Hepatocyte (in vitro differentiated cells): ENCODE data around the gene EGFL8. TPM values are rescaled to one million over a fixed set of nuclear protein-coding genes. Genes with fewer than 3 reads are reported as not detected.

Experiments
- DNase-seq: peaks from one replicate; pipeline ENCODE4 v3.0.0-alpha.2; 2016; ENCODE audit warnings: low spot score
- H2AFZ ChIP-seq: fragments of 200-600 bp; sonication (generic); 2 replicates; pipeline ENCODE4 v1.6.0; 2016; ENCODE audit warnings: antibody characterized with exemption, mild to moderate bottlenecking
- H3K27ac ChIP-seq: fragments of 200-600 bp; sonication (generic); 2 replicates; pipeline ENCODE4 v1.5.1; 2016; ENCODE audit warnings: mild to moderate bottlenecking
- H3K27me3 ChIP-seq: fragments of 200-600 bp; sonication (generic); 2 replicates; pipeline ENCODE4 v1.6.1; 2016
- H3K36me3 ChIP-seq: fragments of 200-600 bp; sonication (generic); replicated peaks from 2 replicates; pipeline ENCODE4 v1.5.1; 2016; ENCODE audit warnings: low read depth; ENCODE audit not compliant: insufficient read depth
- H3K4me1 ChIP-seq: fragments of 200-600 bp; sonication (generic); 2 replicates; pipeline ENCODE4 v1.5.1; 2016; ENCODE audit warnings: mild to moderate bottlenecking, moderate library complexity; ENCODE audit not compliant: insufficient read depth
- H3K4me2 ChIP-seq: fragments of 200-600 bp; sonication (generic); 2 replicates; pipeline ENCODE4 v1.6.0; 2016
- H3K4me3 ChIP-seq: fragments of 200-600 bp; sonication (generic); 2 replicates; pipeline ENCODE4 v1.5.1; 2016; ENCODE audit warnings: mild to moderate bottlenecking
- H3K79me2 ChIP-seq: fragments of 200-600 bp; sonication (generic); 2 replicates; pipeline ENCODE4 v1.6.0; 2017; ENCODE audit warnings: mild to moderate bottlenecking
- H3K9me2 ChIP-seq: fragments of 200-600 bp; sonication (generic); replicated peaks from 2 replicates; pipeline ENCODE4 v1.6.0; 2017; ENCODE audit warnings: mild to moderate bottlenecking; ENCODE audit not compliant: insufficient read depth
- H3K9me3 ChIP-seq: fragments of 200-600 bp; sonication (generic); 2 replicates; pipeline ENCODE4 v1.5.1; 2016; ENCODE audit warnings: low read depth, mild to moderate bottlenecking
- H4K20me1 ChIP-seq: fragments of 200-600 bp; sonication (generic); 2 replicates; pipeline ENCODE4 v1.6.0; 2016; ENCODE audit warnings: mild to moderate bottlenecking; ENCODE audit not compliant: insufficient read depth, poor library complexity, severe bottlenecking
- EZH2 ChIP-seq: fragments of 200-600 bp; sonication (generic); IDR thresholded peaks from 2 replicates; pipeline ENCODE4 v1.6.1; 2016; ENCODE audit warnings: antibody characterized with exemption, mild to moderate bottlenecking, borderline replicate concordance
- EZH2phosphoT487 ChIP-seq: fragments of 200-600 bp; sonication (generic); IDR thresholded peaks from one replicate; pipeline ENCODE4 v1.6.1; 2018; ENCODE audit warnings: antibody characterized with exemption, mild to moderate bottlenecking, low read depth, moderate library complexity; ENCODE audit not compliant: unreplicated experiment, severe bottlenecking
- WGBS: methylation state at CpG from one replicate; pipeline ENCODE4 v1.1.6; 2016; ENCODE audit warnings: low lambda C conversion rate; ENCODE audit errors: missing lambda C conversion rate; 5-methylcytosine and 5-hydroxymethylcytosine counted together
- polyA plus RNA-seq: library from polyadenylated mRNA; unstranded; fragments of >200 nt; fragmentation: Nextera tagmentation; extraction: Ambion mirVana; gene quantifications from 2 replicates; pipeline ENCODE4 v1.2.1, GENCODE V29; 2016
- total RNA-seq: library from RNA; depleted of rRNA; stranded (reverse); fragments of >200 nt; gene quantifications from 2 replicates; pipeline ENCODE4 v1.2.3, GENCODE V29; 2014
- TF ChIP-seq, protein P1 (sequence below): fragments of 200-600 bp; sonication (generic); IDR thresholded peaks from 2 replicates; pipeline ENCODE4 v1.5.1; 2016; ENCODE audit warnings: antibody characterized with exemption, mild to moderate bottlenecking; ENCODE audit not compliant: poor library complexity

The EGFL8 gene
- total and polyA plus RNA-seq, 2 experiments from 2014 or later, result 4.5 to 12.2 TPM

DNA sequence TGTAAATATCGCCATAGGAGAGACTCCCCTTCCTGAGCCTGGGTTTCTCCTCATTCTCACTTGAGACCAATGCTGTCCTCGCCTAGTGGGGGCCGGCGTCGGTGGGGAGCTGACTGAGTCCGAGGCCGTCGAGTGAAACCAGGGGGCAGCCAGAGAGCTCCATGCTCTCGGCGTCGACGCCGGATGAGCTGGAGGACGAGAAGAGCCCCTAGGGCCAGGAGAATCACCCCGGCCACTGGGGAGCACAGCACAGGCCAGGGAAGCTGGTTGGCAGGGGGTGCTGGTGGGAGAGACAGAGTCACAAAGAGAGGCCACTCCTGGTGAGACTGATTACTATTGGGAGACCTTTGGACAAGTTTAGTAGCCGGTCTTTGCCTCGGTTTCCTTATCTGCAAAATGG is 34.5 kb downstream of the EGFL8 start:
- no peaks in the 10 kb centered on the region for H3K79me2 ChIP-seq
- no peaks in the 10 kb centered on the region for H3K36me3 ChIP-seq
- no peak for DNase-seq
- TF ChIP-seq, protein P1, sequence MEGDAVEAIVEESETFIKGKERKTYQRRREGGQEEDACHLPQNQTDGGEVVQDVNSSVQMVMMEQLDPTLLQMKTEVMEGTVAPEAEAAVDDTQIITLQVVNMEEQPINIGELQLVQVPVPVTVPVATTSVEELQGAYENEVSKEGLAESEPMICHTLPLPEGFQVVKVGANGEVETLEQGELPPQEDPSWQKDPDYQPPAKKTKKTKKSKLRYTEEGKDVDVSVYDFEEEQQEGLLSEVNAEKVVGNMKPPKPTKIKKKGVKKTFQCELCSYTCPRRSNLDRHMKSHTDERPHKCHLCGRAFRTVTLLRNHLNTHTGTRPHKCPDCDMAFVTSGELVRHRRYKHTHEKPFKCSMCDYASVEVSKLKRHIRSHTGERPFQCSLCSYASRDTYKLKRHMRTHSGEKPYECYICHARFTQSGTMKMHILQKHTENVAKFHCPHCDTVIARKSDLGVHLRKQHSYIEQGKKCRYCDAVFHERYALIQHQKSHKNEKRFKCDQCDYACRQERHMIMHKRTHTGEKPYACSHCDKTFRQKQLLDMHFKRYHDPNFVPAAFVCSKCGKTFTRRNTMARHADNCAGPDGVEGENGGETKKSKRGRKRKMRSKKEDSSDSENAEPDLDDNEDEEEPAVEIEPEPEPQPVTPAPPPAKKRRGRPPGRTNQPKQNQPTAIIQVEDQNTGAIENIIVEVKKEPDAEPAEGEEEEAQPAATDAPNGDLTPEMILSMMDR, result no peak
- no peak for TF ChIP-seq EZH2phosphoT487
- no peak for TF ChIP-seq EZH2
- no peak overlapping the region for H3K27ac ChIP-seq
- no peaks in the 10 kb centered on the region for H3K27me3 ChIP-seq
- no peaks in the 10 kb centered on the region for H4K20me1 ChIP-seq
- H3K4me3 ChIP-seq, result no peak overlapping the region
- H3K4me1 ChIP-seq, result peaks cover 13% of the 10 kb centered on the region
- H2AFZ ChIP-seq, result no peak overlapping the region
- no peaks in the 10 kb centered on the region for H3K9me3 ChIP-seq
- H3K9me2 ChIP-seq, result no peaks in the 10 kb centered on the region
- 93% methylated on average over 17 of the region's 17 CpGs for WGBS
- no peak overlapping the region for H3K4me2 ChIP-seq

DNA sequence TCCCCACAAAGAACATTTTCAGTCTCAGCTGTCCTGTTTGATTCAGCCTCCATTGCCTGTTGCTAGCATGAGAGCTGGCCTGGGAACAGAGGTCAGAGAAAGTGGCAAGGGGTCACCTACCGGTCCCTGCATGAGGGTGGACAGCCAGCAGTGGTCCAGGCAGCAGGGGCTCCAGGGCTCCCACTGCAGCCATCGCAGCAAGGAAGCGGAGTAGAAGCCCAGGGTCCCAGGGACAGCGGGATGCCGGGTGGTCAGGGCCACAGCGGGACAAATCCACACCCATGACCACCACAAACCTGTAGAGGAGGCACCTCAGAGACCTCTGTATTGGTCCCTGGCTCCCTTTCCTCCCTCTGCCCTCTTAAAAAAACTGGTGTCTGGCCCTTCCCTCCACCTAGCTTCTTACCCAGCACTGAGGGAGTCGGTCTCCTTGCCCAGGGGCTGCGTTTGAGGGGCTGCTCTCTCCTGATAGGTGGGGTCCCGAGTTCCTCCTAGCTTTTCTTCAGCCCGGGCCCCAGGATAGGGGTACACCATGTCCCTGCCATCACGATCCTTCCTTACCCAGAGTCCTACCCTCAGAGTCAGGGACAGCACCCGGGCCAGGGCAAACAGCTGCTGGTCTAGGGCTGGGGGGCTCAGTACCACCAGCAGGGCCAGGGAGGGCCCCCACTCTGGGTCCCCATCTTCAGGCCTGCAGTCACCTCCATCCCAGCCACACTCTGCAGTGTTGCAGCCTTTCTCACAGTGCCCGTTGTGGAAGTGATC is 36.5 kb downstream of the EGFL8 start:
- H3K4me1 ChIP-seq, result peaks cover 7% of the 10 kb centered on the region
- no peaks in the 10 kb centered on the region for H4K20me1 ChIP-seq
- no peak overlapping the region for H3K27ac ChIP-seq
- H3K36me3 ChIP-seq, result no peaks in the 10 kb centered on the region
- no peak overlapping the region for H2AFZ ChIP-seq
- no peak overlapping the region for H3K4me2 ChIP-seq
- WGBS, result 92% methylated on average over 13 of the region's 13 CpGs
- H3K9me2 ChIP-seq, result no peaks in the 10 kb centered on the region
- no peaks in the 10 kb centered on the region for H3K9me3 ChIP-seq
- H3K4me3 ChIP-seq, result no peak overlapping the region
- DNase-seq, result no peak
- no peaks in the 10 kb centered on the region for H3K27me3 ChIP-seq
- TF ChIP-seq, protein P1, result no peak
- TF ChIP-seq EZH2, result no peak
- TF ChIP-seq EZH2phosphoT487, result no peak
- no peaks in the 10 kb centered on the region for H3K79me2 ChIP-seq

DNA sequence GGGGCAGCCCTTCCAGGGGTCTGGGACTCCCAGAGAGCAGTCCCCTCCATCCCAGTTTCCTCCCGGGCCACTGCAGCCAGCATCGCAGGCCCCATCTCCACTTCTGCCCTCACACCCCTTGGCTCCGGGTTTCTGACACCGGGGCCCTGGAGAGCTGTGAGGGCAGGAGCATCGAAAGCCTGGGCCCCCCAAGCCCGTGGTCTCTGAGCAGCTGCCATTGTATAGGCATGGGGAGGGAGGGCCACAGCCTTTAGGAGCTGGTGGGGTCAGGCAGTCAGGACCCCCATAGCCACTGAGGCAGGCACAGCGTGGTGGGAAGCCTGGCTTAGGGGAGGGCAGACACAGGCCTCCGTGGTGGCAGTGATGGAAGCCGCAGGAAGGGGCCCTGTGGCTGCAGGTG is 37.8 kb downstream of the EGFL8 start:
- H3K79me2 ChIP-seq, result no peaks in the 10 kb centered on the region
- H3K4me1 ChIP-seq, result no peaks in the 10 kb centered on the region
- H3K4me2 ChIP-seq, result no peak overlapping the region
- DNase-seq, result no peak
- TF ChIP-seq EZH2phosphoT487 (no peak), EZH2 (no peak)
- TF ChIP-seq, protein P1, result no peak
- no peaks in the 10 kb centered on the region for H3K27me3 ChIP-seq
- no peak overlapping the region for H2AFZ ChIP-seq
- 96% methylated on average over 9 of the region's 9 CpGs for WGBS
- no peaks in the 10 kb centered on the region for H3K9me2 ChIP-seq
- H4K20me1 ChIP-seq, result no peaks in the 10 kb centered on the region
- H3K27ac ChIP-seq, result no peak overlapping the region
- H3K9me3 ChIP-seq, result no peaks in the 10 kb centered on the region
- no peak overlapping the region for H3K4me3 ChIP-seq
- no peaks in the 10 kb centered on the region for H3K36me3 ChIP-seq
